Prostate gland (tissue), 2 donors: ENCODE data around the gene C12orf50.
"Not testable (repeated sequence)": the region's sequence is repeated elsewhere in the genome, so short reads cannot be mapped to it uniquely, and the experiment has no call there.

Experiments
- POLR2A ChIP-seq: fragments of 450-650 bp; IDR thresholded peaks from one replicate; pipeline ENCODE4 v1.6.1; 2016; ENCODE audit warnings: antibody characterized with exemption, mild to moderate bottlenecking
- TF ChIP-seq, protein P1 (sequence below), 4 experiments: fragments of 200-600 bp in 2 of 4; fragments of 450-650 bp in 2 of 4; sonication (generic) in 2 of 4; IDR thresholded peaks; 1 replicate in 3 of 4; 2 replicates in 1 of 4; pipeline ENCODE4 v1.5.1; 2016 to 2019; ENCODE audit warnings: antibody characterized with exemption in 4 of 4, mild to moderate bottlenecking in 2 of 4, moderate library complexity in 2 of 4

DNA sequence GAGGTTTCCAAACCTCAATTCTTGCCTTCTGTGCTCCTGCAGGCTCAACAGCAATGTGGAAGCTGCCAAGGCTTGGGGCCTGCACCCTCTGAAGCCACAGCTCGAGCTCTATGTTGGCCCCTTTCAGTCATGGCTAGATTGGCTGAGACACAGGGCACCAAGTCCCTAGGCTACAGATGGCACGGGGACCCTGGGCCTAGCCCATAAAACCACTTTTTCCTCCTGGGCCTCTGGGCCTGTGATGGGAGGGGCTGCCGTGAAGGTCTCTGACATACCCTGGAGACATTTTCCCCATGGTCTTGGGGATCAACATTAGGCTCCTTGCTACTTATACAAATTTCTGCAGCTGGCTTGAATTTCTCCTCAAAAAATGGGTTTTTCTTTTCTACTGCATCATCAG is 2.0 kb upstream of the C12orf50 start:
- TF ChIP-seq, protein P1, sequence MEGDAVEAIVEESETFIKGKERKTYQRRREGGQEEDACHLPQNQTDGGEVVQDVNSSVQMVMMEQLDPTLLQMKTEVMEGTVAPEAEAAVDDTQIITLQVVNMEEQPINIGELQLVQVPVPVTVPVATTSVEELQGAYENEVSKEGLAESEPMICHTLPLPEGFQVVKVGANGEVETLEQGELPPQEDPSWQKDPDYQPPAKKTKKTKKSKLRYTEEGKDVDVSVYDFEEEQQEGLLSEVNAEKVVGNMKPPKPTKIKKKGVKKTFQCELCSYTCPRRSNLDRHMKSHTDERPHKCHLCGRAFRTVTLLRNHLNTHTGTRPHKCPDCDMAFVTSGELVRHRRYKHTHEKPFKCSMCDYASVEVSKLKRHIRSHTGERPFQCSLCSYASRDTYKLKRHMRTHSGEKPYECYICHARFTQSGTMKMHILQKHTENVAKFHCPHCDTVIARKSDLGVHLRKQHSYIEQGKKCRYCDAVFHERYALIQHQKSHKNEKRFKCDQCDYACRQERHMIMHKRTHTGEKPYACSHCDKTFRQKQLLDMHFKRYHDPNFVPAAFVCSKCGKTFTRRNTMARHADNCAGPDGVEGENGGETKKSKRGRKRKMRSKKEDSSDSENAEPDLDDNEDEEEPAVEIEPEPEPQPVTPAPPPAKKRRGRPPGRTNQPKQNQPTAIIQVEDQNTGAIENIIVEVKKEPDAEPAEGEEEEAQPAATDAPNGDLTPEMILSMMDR (IDR thresholded peaks at IDR 0.05): not testable (repeated sequence)
- not testable (repeated sequence) for TF ChIP-seq POLR2A
